ENCODE data around the gene SNX1. TPM values are rescaled to one million over a fixed set of nuclear protein-coding genes. Genes with fewer than 3 reads are reported as not detected.

The SNX1 gene
- total and polyA plus RNA-seq, 2 donors, result 36.6 to 85.6 TPM

- Histone ChIP-seq H3K9me3 (ENCODE audit: control insufficient read depth in 2 of 2, insufficient read depth in 1 of 2, low read length in 1 of 2) (no peaks in the 10 kb centered on the region), H3K27me3 (ENCODE audit: control insufficient read depth in 2 of 2, insufficient read depth in 1 of 2, low read length in 1 of 2) (no peaks in the 10 kb centered on the region), H3K36me3 (ENCODE audit: control insufficient read depth in 2 of 2, insufficient read depth in 2 of 2, low read length in 1 of 2) (peaks cover 36 to 42% of the 10 kb centered on the region in 2 donors), H3K4me3 (ENCODE audit: low read length in 2 of 2) (peak overlapping the region; percentile 85 to 94), H3K4me1 (ENCODE audit: control insufficient read depth in 2 of 2, insufficient read depth in 2 of 2, low read length in 2 of 2) (peaks cover 10 to 29% of the 10 kb centered on the region in 2 donors), H3K27ac (ENCODE audit: low read depth in 1 of 2, low read length in 1 of 2) (peak overlapping the region; percentile 69 to 88)
- no peak for DNase-seq (ENCODE audit: low read depth in 6 of 9, low spot score in 9 of 9)
- 1% methylated on average over 21 of the region's 21 CpGs for WGBS
These were observed 66.7 kb downstream of the SNX1 start for GRCh38 chr15:64162478-64162868.

- peak; percentile 84 to 98 (median 95) for DNase-seq (ENCODE audit: low read depth in 6 of 9, low spot score in 9 of 9)
- WGBS, result under 1% methylated on average over 69 of the region's 69 CpGs
- peaks cover 30 to 37% of the 10 kb centered on the region in 2 donors for H3K36me3 ChIP-seq (ENCODE audit: control insufficient read depth in 2 of 2, insufficient read depth in 2 of 2, low read length in 1 of 2)
- H3K4me3 ChIP-seq (ENCODE audit: low read length in 2 of 2), result peak within 1 kb of the TSS; percentile 85 to 94
- H3K27me3 ChIP-seq (ENCODE audit: control insufficient read depth in 2 of 2, insufficient read depth in 1 of 2, low read length in 1 of 2), result no peaks in the 10 kb centered on the region
- H3K4me1 ChIP-seq (ENCODE audit: control insufficient read depth in 2 of 2, insufficient read depth in 2 of 2, low read length in 2 of 2), result peaks cover 10 to 29% of the 10 kb centered on the region in 2 donors
- no peaks in the 10 kb centered on the region for H3K9me3 ChIP-seq (ENCODE audit: control insufficient read depth in 2 of 2, insufficient read depth in 1 of 2, low read length in 1 of 2)
- peak within 1 kb of the TSS; percentile 88 to 92 for H3K27ac ChIP-seq (ENCODE audit: low read depth in 1 of 2, low read length in 1 of 2)
These were observed 67.3 kb downstream of the SNX1 start, which contains the start of gene PPIB for GRCh38 chr15:64162869-64163658. Gene PPIB (minus strand): TSS chr15:64163022. CDS start chr15:64162986, 36 bp downstream.

GRCh38 chr15:64163659-64164362 lies 68.0 kb downstream of the SNX1 start:
- Histone ChIP-seq H3K9me3 (ENCODE audit: control insufficient read depth in 2 of 2, insufficient read depth in 1 of 2, low read length in 1 of 2) (no peaks in the 10 kb centered on the region), H3K4me1 (ENCODE audit: control insufficient read depth in 2 of 2, insufficient read depth in 2 of 2, low read length in 2 of 2) (peaks cover 10 to 29% of the 10 kb centered on the region in 2 donors)
- no peak for DNase-seq (ENCODE audit: low read depth in 6 of 9, low spot score in 9 of 9)

GRCh38 chr15:64164436-64164835 lies 68.7 kb downstream of the SNX1 start:
- Histone ChIP-seq H3K27ac (ENCODE audit: low read depth in 1 of 2, low read length in 1 of 2) (no peak overlapping the region), H3K9me3 (ENCODE audit: control insufficient read depth in 2 of 2, insufficient read depth in 1 of 2, low read length in 1 of 2) (no peaks in the 10 kb centered on the region), H3K36me3 (ENCODE audit: control insufficient read depth in 2 of 2, insufficient read depth in 2 of 2, low read length in 1 of 2) (peaks cover 17 to 23% of the 10 kb centered on the region in 2 donors), H3K27me3 (ENCODE audit: control insufficient read depth in 2 of 2, insufficient read depth in 1 of 2, low read length in 1 of 2) (no peaks in the 10 kb centered on the region), H3K4me3 (ENCODE audit: low read length in 2 of 2) (no peak overlapping the region), H3K4me1 (ENCODE audit: control insufficient read depth in 2 of 2, insufficient read depth in 2 of 2, low read length in 2 of 2) (peaks cover 10 to 29% of the 10 kb centered on the region in 2 donors)
- DNase-seq (ENCODE audit: low read depth in 6 of 9, low spot score in 9 of 9), result no peak
- WGBS, result 97% methylated on average over 4 of the region's 4 CpGs

More at GRCh38 chr15:64163659-64164362, 68.0 kb downstream of the SNX1 start:
- Histone ChIP-seq H3K27ac (ENCODE audit: low read depth in 1 of 2, low read length in 1 of 2) (peak overlapping the region; percentile 79 to 92), H3K27me3 (ENCODE audit: control insufficient read depth in 2 of 2, insufficient read depth in 1 of 2, low read length in 1 of 2) (no peaks in the 10 kb centered on the region), H3K4me3 (ENCODE audit: low read length in 2 of 2) (peak overlapping the region; percentile 58 to 94), H3K36me3 (ENCODE audit: control insufficient read depth in 2 of 2, insufficient read depth in 2 of 2, low read length in 1 of 2) (peaks cover 23 to 29% of the 10 kb centered on the region in 2 donors)
- 45% methylated on average over 14 of the region's 14 CpGs for WGBS

- Histone ChIP-seq H3K27ac (ENCODE audit: low read depth in 1 of 2, low read length in 1 of 2) (no peak overlapping the region), H3K9me3 (ENCODE audit: control insufficient read depth in 2 of 2, insufficient read depth in 1 of 2, low read length in 1 of 2) (no peaks in the 10 kb centered on the region), H3K27me3 (ENCODE audit: control insufficient read depth in 2 of 2, insufficient read depth in 1 of 2, low read length in 1 of 2) (no peaks in the 10 kb centered on the region), H3K4me1 (ENCODE audit: control insufficient read depth in 2 of 2, insufficient read depth in 2 of 2, low read length in 2 of 2) (peaks cover 7 to 16% of the 10 kb centered on the region in 2 donors), H3K36me3 (ENCODE audit: control insufficient read depth in 2 of 2, insufficient read depth in 2 of 2, low read length in 1 of 2) (peaks cover 16% of the 10 kb centered on the region in 2 donors), H3K4me3 (ENCODE audit: low read length in 2 of 2) (no peak overlapping the region)
- DNase-seq (ENCODE audit: low read depth in 6 of 9, low spot score in 9 of 9), result no peak
- WGBS, result 98% methylated on average over 5 of the region's 5 CpGs
These were observed 70.5 kb downstream of the SNX1 start for GRCh38 chr15:64166102-64166890.

- Histone ChIP-seq H3K9me3 (ENCODE audit: control insufficient read depth in 2 of 2, insufficient read depth in 1 of 2, low read length in 1 of 2) (no peaks in the 10 kb centered on the region), H3K4me1 (ENCODE audit: control insufficient read depth in 2 of 2, insufficient read depth in 2 of 2, low read length in 2 of 2) (no peaks in the 10 kb centered on the region), H3K4me3 (ENCODE audit: low read length in 2 of 2) (no peak overlapping the region), H3K27me3 (ENCODE audit: control insufficient read depth in 2 of 2, insufficient read depth in 1 of 2, low read length in 1 of 2) (no peaks in the 10 kb centered on the region), H3K36me3 (ENCODE audit: control insufficient read depth in 2 of 2, insufficient read depth in 2 of 2, low read length in 1 of 2) (peaks cover 24 to 28% of the 10 kb centered on the region in 2 donors), H3K27ac (ENCODE audit: low read depth in 1 of 2, low read length in 1 of 2) (no peak overlapping the region)
- WGBS, result 91% methylated on average over 8 of the region's 8 CpGs
- DNase-seq (ENCODE audit: low read depth in 6 of 9, low spot score in 9 of 9), result no peak
These were observed 84.5 kb downstream of the SNX1 start for GRCh38 chr15:64180235-64180824.

- H3K4me1 ChIP-seq (ENCODE audit: control insufficient read depth in 2 of 2, insufficient read depth in 2 of 2, low read length in 2 of 2), result no peaks in the 10 kb centered on the region
- H3K36me3 ChIP-seq (ENCODE audit: control insufficient read depth in 2 of 2, insufficient read depth in 2 of 2, low read length in 1 of 2), result peaks cover 19 to 25% of the 10 kb centered on the region in 2 donors
- H3K27me3 ChIP-seq (ENCODE audit: control insufficient read depth in 2 of 2, insufficient read depth in 1 of 2, low read length in 1 of 2), result no peaks in the 10 kb centered on the region
- WGBS, result 96% methylated on average over 4 of the region's 4 CpGs
- no peak for DNase-seq (ENCODE audit: low read depth in 6 of 9, low spot score in 9 of 9)
- no peaks in the 10 kb centered on the region for H3K9me3 ChIP-seq (ENCODE audit: control insufficient read depth in 2 of 2, insufficient read depth in 1 of 2, low read length in 1 of 2)
- no peak overlapping the region for H3K27ac ChIP-seq (ENCODE audit: low read depth in 1 of 2, low read length in 1 of 2)
- H3K4me3 ChIP-seq (ENCODE audit: low read length in 2 of 2), result no peak overlapping the region
These were observed 87.1 kb downstream of the SNX1 start for GRCh38 chr15:64182859-64183370.

GRCh38 chr15:64185146-64185911 lies 89.5 kb downstream of the SNX1 start:
- H3K27me3 ChIP-seq (ENCODE audit: control insufficient read depth in 2 of 2, insufficient read depth in 1 of 2, low read length in 1 of 2), result no peaks in the 10 kb centered on the region
- WGBS, result 98% methylated on average over 9 of the region's 9 CpGs
- H3K36me3 ChIP-seq (ENCODE audit: control insufficient read depth in 2 of 2, insufficient read depth in 2 of 2, low read length in 1 of 2), result peaks cover 8 to 10% of the 10 kb centered on the region in 2 donors

More at GRCh38 chr15:64185146-64185911, 89.5 kb downstream of the SNX1 start:
- H3K4me3 ChIP-seq (ENCODE audit: low read length in 2 of 2), result no peak overlapping the region
- no peaks in the 10 kb centered on the region for H3K4me1 ChIP-seq (ENCODE audit: control insufficient read depth in 2 of 2, insufficient read depth in 2 of 2, low read length in 2 of 2)
- H3K27ac ChIP-seq (ENCODE audit: low read depth in 1 of 2, low read length in 1 of 2), result no peak overlapping the region
- no peak for DNase-seq (ENCODE audit: low read depth in 6 of 9, low spot score in 9 of 9)
- H3K9me3 ChIP-seq (ENCODE audit: control insufficient read depth in 2 of 2, insufficient read depth in 1 of 2, low read length in 1 of 2), result no peaks in the 10 kb centered on the region
